ENCODE measurements around the gene PRKD2. TPM values are rescaled to one million over a fixed set of nuclear protein-coding genes. Genes with fewer than 3 reads are reported as not detected.
A peak's percentile ranks its signal among the peaks of the same experiment; 100 is the strongest.

The PRKD2 gene
- total RNA-seq, 2 donors from 2014 or later, result 18.9 to 58.3 TPM

GRCh38 chr19:46661735-46662592 is 55.0 kb downstream of the PRKD2 start:
- 3 to 5% methylated on average over 19 of the region's 19 CpGs for WGBS, 2 donors
- H3K4me1 ChIP-seq, result peaks cover 25% of the 10 kb centered on the region
- H3K9me3 ChIP-seq, result no peaks in the 10 kb centered on the region
- H3K27ac ChIP-seq, result peak overlapping the region; percentile 54 to 72 (median 64)
- ATAC-seq, result peak; percentile 68
- H3K36me3 ChIP-seq (replicated peaks in 1 of 2; ENCODE audit: insufficient read depth in 1 of 2, low read depth in 2 of 2), result no peaks in the 10 kb centered on the region
- DNase-seq, result peak; percentile 83 to 90 (median 88)
- H3K4me3 ChIP-seq, result no peak overlapping the region
- intact Hi-C loops (cut with DNase I), result no loop called here
- peaks cover 0 to 17% of the 10 kb centered on the region in 2 donors for H3K27me3 ChIP-seq
- no peak for TF ChIP-seq POLR2A (IDR thresholded peaks at IDR 0.05)
- TF ChIP-seq CTCF (IDR thresholded peaks at IDR 0.05), result peak; percentile 82 to 98 (median 95)

DNA sequence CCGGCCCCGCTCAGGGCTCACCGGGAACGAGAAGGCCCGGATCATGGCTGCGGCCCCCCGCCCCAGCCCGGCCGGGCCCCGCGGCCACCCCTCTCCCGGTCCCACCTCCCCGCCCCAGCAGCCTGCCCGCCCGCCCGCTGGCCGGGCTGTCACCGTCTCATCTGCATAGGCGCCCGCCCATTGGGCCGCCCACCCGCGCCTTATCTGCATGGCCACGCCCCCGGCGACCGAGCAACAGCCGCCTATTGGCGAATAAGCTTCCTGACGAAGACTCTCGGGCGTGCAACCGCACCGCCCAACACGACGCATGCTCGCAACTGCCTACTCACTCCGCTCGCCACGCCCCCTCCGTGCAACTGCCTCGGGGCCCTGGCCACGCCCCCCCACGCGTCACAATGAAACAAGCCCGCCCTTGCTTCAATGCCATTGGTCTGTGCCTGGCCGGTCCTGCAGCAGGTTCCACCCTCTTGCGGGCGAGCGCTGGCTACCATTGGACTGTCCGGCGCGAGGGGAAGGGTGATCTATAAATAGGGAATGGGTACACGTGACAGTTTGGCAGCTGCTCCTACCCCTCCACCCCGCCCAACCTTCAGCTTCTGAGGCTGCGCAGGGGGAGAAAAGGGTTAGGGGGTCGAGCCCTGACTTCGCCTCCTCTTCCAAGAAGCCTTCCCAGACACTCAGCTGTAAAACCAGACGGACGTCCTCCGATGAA is 55.7 kb downstream of the PRKD2 start, which contains the start of gene DACT3:
DACT3 (minus strand) TSS at position 163 of the 712 bp plus-strand sequence; CDS start at position 45, 118 bp downstream.
- ATAC-seq (peak; percentile 92), DNase-seq (peak; percentile 100)
- no peaks in the 10 kb centered on the region for H3K9me3 ChIP-seq
- intact Hi-C loops (cut with DNase I), result no loop called here
- no peaks in the 10 kb centered on the region for H3K36me3 ChIP-seq (replicated peaks in 1 of 2; ENCODE audit: insufficient read depth in 1 of 2, low read depth in 2 of 2)
- H3K4me3 ChIP-seq, result peak within 1 kb of the TSS; percentile 8 to 24
- peaks cover 0 to 17% of the 10 kb centered on the region in 2 donors for H3K27me3 ChIP-seq
- peak within 1 kb of the TSS; percentile 54 to 72 (median 64) for H3K27ac ChIP-seq
- peak in 1 of 7 experiments; percentile 32 for TF ChIP-seq CTCF (IDR thresholded peaks at IDR 0.05)
- TF ChIP-seq POLR2A (IDR thresholded peaks at IDR 0.05), result no peak
- H3K4me1 ChIP-seq, result peaks cover 25% of the 10 kb centered on the region
- WGBS, 2 donors, result 0 to 1% methylated on average over 7 to 53 of the region's 61 CpGs

DNA sequence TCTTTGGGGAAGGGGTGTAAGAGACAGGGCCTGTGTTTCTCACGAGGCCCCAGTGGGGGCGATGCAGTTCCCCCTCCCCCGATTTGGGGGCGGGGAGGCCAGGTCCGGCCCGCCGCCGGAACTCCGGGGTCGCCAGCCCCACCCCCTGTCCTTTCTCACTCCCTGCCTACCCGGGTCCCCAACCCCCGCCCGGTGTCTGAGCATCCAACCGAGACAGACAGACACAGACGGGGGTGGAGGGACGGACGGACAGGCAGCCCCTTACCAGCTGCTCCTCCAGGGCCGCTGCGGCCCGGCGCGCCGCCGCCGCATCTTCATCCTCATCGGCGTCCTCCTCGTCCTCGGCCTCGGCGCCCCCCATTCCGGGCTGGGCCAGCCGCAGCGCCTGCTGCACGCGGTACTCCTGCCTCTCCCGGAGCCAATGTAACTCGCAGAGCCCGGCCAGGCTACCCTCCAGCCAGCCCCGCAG is 56.3 kb downstream of the PRKD2 start:
- no peaks in the 10 kb centered on the region for H3K9me3 ChIP-seq
- peak overlapping the region; percentile 8 to 24 for H3K4me3 ChIP-seq
- ATAC-seq (peak; percentile 19), DNase-seq (no peak)
- TF ChIP-seq POLR2A (IDR thresholded peaks at IDR 0.05), result no peak
- TF ChIP-seq CTCF (IDR thresholded peaks at IDR 0.05), result no peak
- peak overlapping the region; percentile 1 to 48 (median 36) for H3K27ac ChIP-seq
- 0% methylated on average over 2 to 26 of the region's 40 CpGs for WGBS, 2 donors
- H3K27me3 ChIP-seq, result peaks cover 0 to 17% of the 10 kb centered on the region in 2 donors
- no peaks in the 10 kb centered on the region for H3K36me3 ChIP-seq (replicated peaks in 1 of 2; ENCODE audit: insufficient read depth in 1 of 2, low read depth in 2 of 2)
- intact Hi-C loops (cut with DNase I), result no loop called here
- peaks cover 25% of the 10 kb centered on the region for H3K4me1 ChIP-seq

- peak in 1 of 4 donors; percentile 23 for DNase-seq
Measured at GRCh38 chr19:46660008-46660517, 56.9 kb downstream of the PRKD2 start.

More at GRCh38 chr19:46660008-46660517, 56.9 kb downstream of the PRKD2 start:
- WGBS, 2 donors, result 2 to 4% methylated on average over 6 to 14 of the region's 14 CpGs
- intact Hi-C loops (cut with DNase I), result no loop called here
- H3K4me1 ChIP-seq, result peaks cover 25% of the 10 kb centered on the region
- ATAC-seq, result no peak
- no peaks in the 10 kb centered on the region for H3K9me3 ChIP-seq
- TF ChIP-seq POLR2A (IDR thresholded peaks at IDR 0.05) (no peak), CTCF (IDR thresholded peaks at IDR 0.05) (no peak)
- no peaks in the 10 kb centered on the region for H3K36me3 ChIP-seq (replicated peaks in 1 of 2; ENCODE audit: insufficient read depth in 1 of 2, low read depth in 2 of 2)
- no peak overlapping the region for H3K27ac ChIP-seq
- peaks cover 0 to 17% of the 10 kb centered on the region in 2 donors for H3K27me3 ChIP-seq
- H3K4me3 ChIP-seq, result no peak overlapping the region
